ENCODE data around the gene DTX3L.
"Not testable (repeated sequence)": the region's sequence is repeated elsewhere in the genome, so short reads cannot be mapped to it uniquely, and the experiment has no call there.

The DTX3L gene

GRCh38 chr3:122562923-122563716 is 1.0 kb upstream of the DTX3L start:
- no peak for DNase-seq (ENCODE audit: low read depth in 2 of 2)

GRCh38 chr3:122563717-122564025 is 467 bp upstream of the DTX3L start:
- DNase-seq (ENCODE audit: low read depth in 2 of 2) = no peak

GRCh38 chr3:122568131-122568530 is 4.0 kb downstream of the DTX3L start:
- DNase-seq (ENCODE audit: low read depth in 2 of 2) = not testable (repeated sequence)

- no peak for DNase-seq (ENCODE audit: low read depth in 2 of 2)
Measured at GRCh38 chr3:122568755-122569154, 4.6 kb downstream of the DTX3L start.

GRCh38 chr3:122572940-122573412 is 8.8 kb downstream of the DTX3L start:
- no peak for DNase-seq (ENCODE audit: low read depth in 2 of 2)

GRCh38 chr3:122576174-122576940 is 12.2 kb downstream of the DTX3L start:
- DNase-seq (ENCODE audit: low read depth in 2 of 2) = no peak

- no peak for DNase-seq (ENCODE audit: low read depth in 2 of 2)
Measured at GRCh38 chr3:122577409-122578031, 13.4 kb downstream of the DTX3L start, which contains the start of gene PARP15. Gene PARP15, plus strand, starts transcription at chr3:122577650. Its CDS starts 18 bp downstream, at chr3:122577668.

- no peak for DNase-seq (ENCODE audit: low read depth in 2 of 2)
Measured at GRCh38 chr3:122578069-122578740, 14.1 kb downstream of the DTX3L start.

GRCh38 chr3:122580470-122580869 is 16.3 kb downstream of the DTX3L start:
- no peak for DNase-seq (ENCODE audit: low read depth in 2 of 2)

- DNase-seq (ENCODE audit: low read depth in 2 of 2) = no peak
Measured at GRCh38 chr3:122581622-122582021, 17.5 kb downstream of the DTX3L start.

GRCh38 chr3:122582390-122582789 is 18.3 kb downstream of the DTX3L start:
- DNase-seq (ENCODE audit: low read depth in 2 of 2) = no peak

GRCh38 chr3:122586098-122586497 is 22.0 kb downstream of the DTX3L start:
- no peak for DNase-seq (ENCODE audit: low read depth in 2 of 2)

GRCh38 chr3:122586773-122587485 is 22.8 kb downstream of the DTX3L start:
- no peak for DNase-seq (ENCODE audit: low read depth in 2 of 2)

GRCh38 chr3:122587572-122587971 is 23.4 kb downstream of the DTX3L start:
- DNase-seq (ENCODE audit: low read depth in 2 of 2) = no peak

- no peak for DNase-seq (ENCODE audit: low read depth in 2 of 2)
Measured at GRCh38 chr3:122589297-122589696, 25.2 kb downstream of the DTX3L start.

GRCh38 chr3:122590610-122591009 is 26.5 kb downstream of the DTX3L start:
- no peak for DNase-seq (ENCODE audit: low read depth in 2 of 2)

- DNase-seq (ENCODE audit: low read depth in 2 of 2) = no peak
Measured at GRCh38 chr3:122594025-122594424, 29.9 kb downstream of the DTX3L start.

GRCh38 chr3:122598151-122598550 is 34.0 kb downstream of the DTX3L start:
- DNase-seq (ENCODE audit: low read depth in 2 of 2) = no peak

GRCh38 chr3:122598556-122598955 is 34.4 kb downstream of the DTX3L start:
- no peak for DNase-seq (ENCODE audit: low read depth in 2 of 2)

GRCh38 chr3:122602011-122602710 is 38.0 kb downstream of the DTX3L start:
- no peak for DNase-seq (ENCODE audit: low read depth in 2 of 2)

GRCh38 chr3:122603056-122603455 is 38.9 kb downstream of the DTX3L start:
- DNase-seq (ENCODE audit: low read depth in 2 of 2) = no peak

Data from stimulated activated CD4-positive, alpha-beta T cell treated with anti-CD3 and anti-CD28 coated beads, Interleukin-12 subunit alpha, Interleukin-12 subunit beta, amount 100 ng/mL, for 24 hours (primary cell).